Naive thymus-derived CD8-positive, alpha-beta T cell (primary cell): ENCODE data around the gene NEK1. TPM values are rescaled to one million over a fixed set of nuclear protein-coding genes. Genes with fewer than 3 reads are reported as not detected.

Experiments
- ATAC-seq, 2 donors: fragments of 150-1000 bp; cut with Tn5 transposase in 1 of 2; sonication (Bioruptor Pico), chemical (Tn5 transposase) in 1 of 2; 1 replicate in 1 of 2; 2 replicates in 1 of 2; pipeline ENCODE4 v1.10.0; 2021; ENCODE audit warnings: mild to moderate bottlenecking in 2 of 2, moderate library complexity in 2 of 2
- POLR2A ChIA-PET: fragments of 350-600 bp; sonication (Branson Sonifier 250); formaldehyde crosslinking; loops from one replicate; lab custom pipeline; 2021; ENCODE audit warnings: antibody characterized with exemption; lab: Charles Lee
- DNase-seq, 10 donors: peaks; one replicate each; pipeline versions ENCODE4 v3.0.0 to v3.0.0-alpha.2; 2020 to 2022
- H3K27ac Mint-ChIP-seq, 10 donors: one replicate each; pipeline ENCODE4 v1.8.0; 2020 to 2022; ENCODE audit warnings: mild to moderate bottlenecking in 10 of 10, mixed read lengths in 10 of 10, moderate library complexity in 4 of 10, inconsistent platforms in 1 of 10
- H3K27me3 Mint-ChIP-seq, 5 donors: one replicate each; pipeline ENCODE4 v1.8.0; 2021 to 2022; ENCODE audit warnings: mixed read lengths in 5 of 5
- H3K36me3 Mint-ChIP-seq, 3 donors: one replicate each; pipeline ENCODE4 v1.8.0; 2020 to 2022; ENCODE audit warnings: mixed read lengths in 3 of 3, mild to moderate bottlenecking in 2 of 3, inconsistent platforms in 1 of 3
- H3K4me1 Mint-ChIP-seq, 4 donors: one replicate each; pipeline ENCODE4 v1.8.0; 2021 to 2022; ENCODE audit warnings: mixed read lengths in 4 of 4
- H3K4me3 Mint-ChIP-seq, 10 donors: one replicate each; pipeline ENCODE4 v1.8.0; 2020 to 2022; ENCODE audit warnings: mild to moderate bottlenecking in 10 of 10, mixed read lengths in 10 of 10, moderate library complexity in 6 of 10, inconsistent platforms in 1 of 10
- H3K9me3 Mint-ChIP-seq, 9 donors: one replicate each; pipeline ENCODE4 v1.8.0; 2020 to 2022; ENCODE audit warnings: mixed read lengths in 9 of 9, mild to moderate bottlenecking in 3 of 9, inconsistent platforms in 1 of 9, moderate library complexity in 1 of 9
- polyA plus RNA-seq, 3 donors: library from polyadenylated mRNA; unstranded; fragments of 300-500 nt; fragmentation: Illumina TruSeq; gene quantifications; one replicate each; pipeline ENCODE4 v1.2.3, GENCODE V29; 2021
- total RNA-seq, 8 experiments: library from RNA in 2 of 8; stranded (reverse) in 2 of 8; gene quantifications; one replicate each; pipeline ENCODE4 v1.2.3 and lab custom pipeline; 2021 to 2026

Gene NEK1
- total and polyA plus RNA-seq, 5 experiments from 2014 or later: 7.1 to 19.5 (median 9.0) TPM

DNA sequence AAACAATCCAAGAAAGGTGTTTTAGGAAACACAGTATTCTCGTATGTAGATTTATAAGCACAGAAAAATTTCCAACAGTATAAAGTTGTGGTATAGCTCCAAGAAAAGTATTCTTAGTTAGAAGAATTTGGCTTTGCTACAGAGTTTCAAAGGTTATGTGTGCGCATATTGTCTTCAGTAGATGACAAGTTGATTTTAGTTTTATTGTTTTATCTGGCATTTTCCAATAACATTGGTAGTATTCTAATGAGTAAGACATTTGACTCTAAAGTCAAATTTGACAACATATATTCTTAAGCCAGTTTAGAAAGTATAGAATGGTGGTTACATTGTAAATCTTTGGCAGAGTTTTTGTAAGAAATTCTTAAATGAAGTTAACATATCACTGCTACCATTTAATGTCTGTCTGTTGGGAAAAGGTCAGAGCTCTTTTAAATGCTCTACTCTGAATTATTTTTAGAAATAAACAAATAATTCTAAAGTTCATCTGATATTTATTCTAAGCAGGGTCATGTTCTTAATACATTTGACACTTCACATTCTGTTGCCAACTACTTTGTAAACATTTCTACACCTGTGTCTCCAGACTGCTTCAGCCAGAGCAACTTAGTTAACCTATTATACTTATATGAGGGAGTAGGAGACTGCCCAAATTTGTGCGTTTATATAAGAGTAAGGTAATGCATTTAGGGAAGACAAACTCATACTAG is 38.0 kb upstream of the NEK1 start:
- DNase-seq (no peak), ATAC-seq (no peak)
- peaks cover 0 to 41% (median 11%) of the 10 kb centered on the region in 3 donors for H3K36me3 Mint-ChIP-seq
- POLR2A ChIA-PET: no interaction called here
- no peaks in the 10 kb centered on the region for H3K9me3 Mint-ChIP-seq
- H3K4me3 Mint-ChIP-seq: no peak overlapping the region
- H3K4me1 Mint-ChIP-seq: peaks cover 13 to 27% (median 20%) of the 10 kb centered on the region in 4 donors
- no peaks in the 10 kb centered on the region for H3K27me3 Mint-ChIP-seq
- peak overlapping the region in 1 of 10 donors; percentile 6 for H3K27ac Mint-ChIP-seq

DNA sequence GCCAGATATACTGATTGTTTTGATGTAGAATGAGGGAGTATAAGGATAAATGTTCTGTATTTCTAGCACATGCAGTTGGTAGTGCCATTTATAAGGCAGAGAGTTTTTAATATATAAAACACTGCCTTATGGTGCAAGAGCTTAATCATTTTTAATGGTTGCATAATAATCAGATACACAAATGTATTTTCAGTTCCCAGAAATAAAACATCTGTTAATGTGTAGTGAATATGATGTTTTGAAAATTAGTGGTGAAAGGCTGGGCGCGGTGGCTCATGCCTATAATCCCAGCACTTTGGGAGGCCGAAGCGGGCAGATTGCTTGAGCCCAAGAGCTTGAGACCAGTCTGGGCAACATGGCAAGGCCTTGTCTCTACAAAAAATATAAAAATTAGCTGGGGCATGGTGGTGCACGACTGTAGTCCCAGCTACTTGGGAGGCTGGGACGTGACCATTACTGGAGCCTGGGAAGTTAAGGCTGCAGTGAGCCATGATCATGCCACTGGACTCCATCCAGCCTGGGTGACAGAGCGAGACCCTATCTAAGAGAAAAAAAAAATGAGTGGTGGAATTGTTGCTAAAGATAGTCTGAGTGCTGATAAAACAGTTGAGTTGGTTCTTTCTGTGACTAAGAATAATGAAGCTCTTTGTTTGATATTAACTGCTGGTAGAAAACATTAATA is 37.3 kb upstream of the NEK1 start:
- no peaks in the 10 kb centered on the region for H3K9me3 Mint-ChIP-seq
- no peak overlapping the region for H3K4me3 Mint-ChIP-seq
- H3K4me1 Mint-ChIP-seq: peaks cover 13 to 26% (median 20%) of the 10 kb centered on the region in 4 donors
- no peaks in the 10 kb centered on the region for H3K27me3 Mint-ChIP-seq
- DNase-seq (no peak), ATAC-seq (no peak)
- H3K27ac Mint-ChIP-seq: peak overlapping the region in 2 of 10 donors; percentile 5 to 6
- POLR2A ChIA-PET: interaction anchor here (1.2 kb wide), 1 partner anchor 10 kb away, joined by 7 read pairs; no protein-coding TSS in a partner anchor
- H3K36me3 Mint-ChIP-seq: peaks cover 0 to 43% (median 9%) of the 10 kb centered on the region in 3 donors

DNA sequence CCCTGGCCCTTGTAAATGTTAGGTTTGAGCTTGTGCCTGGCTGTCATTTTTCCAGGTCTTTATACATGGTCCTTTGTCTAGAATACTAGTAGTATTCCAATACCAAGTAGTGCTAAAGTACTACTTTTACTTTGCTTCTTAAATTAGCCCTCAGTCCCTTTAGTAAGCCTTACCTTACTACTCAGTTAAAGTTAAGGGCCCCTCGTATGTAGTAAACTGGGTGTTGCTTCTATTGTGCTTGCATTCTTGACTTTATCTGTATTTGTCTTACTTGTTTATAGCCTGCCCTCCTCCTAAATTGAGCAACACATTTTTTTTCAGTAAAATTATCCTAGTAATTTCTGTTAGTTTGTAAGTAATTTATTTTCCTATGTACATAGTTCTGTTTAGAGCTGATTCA is 33.2 kb upstream of the NEK1 start:
- no peak for DNase-seq
- POLR2A ChIA-PET: no interaction called here
- Mint-ChIP-seq H3K36me3 (peaks cover 0 to 47% (median 13%) of the 10 kb centered on the region in 3 donors), H3K9me3 (no peaks in the 10 kb centered on the region), H3K4me1 (peaks cover 4 to 11% (median 9%) of the 10 kb centered on the region in 4 donors), H3K4me3 (no peak overlapping the region), H3K27ac (no peak overlapping the region), H3K27me3 (no peaks in the 10 kb centered on the region)
- ATAC-seq: no peak

DNA sequence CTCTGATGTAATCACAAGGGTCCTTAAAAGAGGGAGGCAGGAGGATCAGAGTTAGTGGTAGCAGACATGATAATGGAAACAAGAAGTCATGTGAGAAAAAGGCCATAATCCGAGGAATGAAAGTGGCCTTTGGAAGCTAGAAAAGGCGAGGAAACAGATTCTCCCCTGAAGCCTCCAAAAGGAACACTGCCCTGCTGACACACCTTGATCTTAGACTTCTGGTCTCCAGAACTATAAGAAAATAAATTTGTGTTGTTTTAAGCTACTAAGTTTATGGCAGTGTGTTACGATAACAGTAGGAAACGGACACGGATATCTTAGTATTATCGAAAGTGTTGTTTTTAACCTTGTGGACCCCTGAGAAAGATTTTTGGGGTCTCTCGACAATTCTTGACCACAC is 32.4 kb upstream of the NEK1 start:
- POLR2A ChIA-PET: no interaction called here
- Mint-ChIP-seq H3K27me3 (no peaks in the 10 kb centered on the region), H3K9me3 (no peaks in the 10 kb centered on the region), H3K4me1 (peaks cover 4 to 9% (median 6%) of the 10 kb centered on the region in 4 donors), H3K36me3 (peaks cover 0 to 54% (median 13%) of the 10 kb centered on the region in 3 donors), H3K4me3 (no peak overlapping the region), H3K27ac (no peak overlapping the region)
- DNase-seq (no peak), ATAC-seq (no peak)

DNA sequence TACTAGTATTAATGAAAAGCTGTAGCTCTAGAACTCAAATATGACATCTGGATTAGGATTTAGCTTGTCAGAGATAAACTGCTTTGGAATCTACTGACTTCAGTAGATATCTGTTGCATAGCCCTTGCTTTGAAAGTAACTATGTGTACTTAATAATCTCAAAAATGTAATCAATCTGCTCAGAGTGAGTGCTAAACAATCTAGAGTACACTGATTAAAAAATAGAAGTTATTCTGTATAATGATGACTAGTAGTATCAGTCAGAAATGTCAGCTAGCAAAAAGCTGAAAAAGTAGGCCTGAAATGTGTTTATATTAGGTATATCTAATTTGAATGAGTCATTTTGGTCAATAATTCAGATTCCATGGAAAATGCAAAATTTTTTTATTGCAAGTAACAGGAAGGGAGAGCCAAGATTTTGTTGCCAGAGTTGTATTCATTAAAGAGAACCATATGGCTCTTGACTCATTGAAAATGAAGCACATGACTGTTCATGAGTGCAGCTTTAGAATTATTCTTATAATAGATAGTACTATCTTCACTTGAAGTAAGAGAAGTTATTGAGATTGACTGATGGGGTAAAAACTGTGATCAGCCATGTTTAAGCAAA is 28.0 kb upstream of the NEK1 start:
- peaks cover 6 to 70% (median 27%) of the 10 kb centered on the region in 3 donors for H3K36me3 Mint-ChIP-seq
- POLR2A ChIA-PET: no interaction called here

DNA sequence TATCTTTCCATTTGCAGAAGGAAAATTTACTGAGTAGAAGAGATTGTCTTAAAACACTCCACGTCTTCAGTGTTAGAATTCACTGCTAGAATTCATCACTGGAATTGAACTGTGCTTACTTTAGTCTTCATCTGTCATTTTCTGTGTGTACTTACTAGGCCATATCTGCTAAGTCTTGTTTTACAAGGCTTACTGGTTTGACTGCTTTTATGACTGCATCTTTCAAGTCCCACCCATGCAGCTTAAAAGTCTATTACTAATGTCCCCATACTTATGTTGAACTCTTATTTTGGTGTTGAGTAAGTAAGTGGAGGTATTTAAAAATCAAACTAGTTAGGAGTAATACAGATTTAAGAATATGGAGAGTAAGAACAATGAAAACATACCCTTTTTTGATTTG is 22.6 kb upstream of the NEK1 start:
- DNase-seq (no peak), ATAC-seq (no peak)
- peaks cover 6 to 53% (median 17%) of the 10 kb centered on the region in 3 donors for H3K36me3 Mint-ChIP-seq
- POLR2A ChIA-PET: no interaction called here
- H3K27ac Mint-ChIP-seq: peak overlapping the region in 3 of 10 donors; percentile 12 to 68 (median 23)
- no peaks in the 10 kb centered on the region for H3K27me3 Mint-ChIP-seq
- H3K4me1 Mint-ChIP-seq: peaks cover 12 to 38% (median 25%) of the 10 kb centered on the region in 4 donors
- H3K4me3 Mint-ChIP-seq: no peak overlapping the region
- H3K9me3 Mint-ChIP-seq: no peaks in the 10 kb centered on the region

More for the DNA sequence above, 28.0 kb upstream of the NEK1 start:
- DNase-seq (no peak), ATAC-seq (no peak)
- Mint-ChIP-seq H3K27ac (peak overlapping the region in 2 of 10 donors; percentile 29 to 44), H3K4me3 (no peak overlapping the region), H3K9me3 (no peaks in the 10 kb centered on the region), H3K4me1 (peaks cover 10 to 21% (median 10%) of the 10 kb centered on the region in 4 donors), H3K27me3 (no peaks in the 10 kb centered on the region)

DNA sequence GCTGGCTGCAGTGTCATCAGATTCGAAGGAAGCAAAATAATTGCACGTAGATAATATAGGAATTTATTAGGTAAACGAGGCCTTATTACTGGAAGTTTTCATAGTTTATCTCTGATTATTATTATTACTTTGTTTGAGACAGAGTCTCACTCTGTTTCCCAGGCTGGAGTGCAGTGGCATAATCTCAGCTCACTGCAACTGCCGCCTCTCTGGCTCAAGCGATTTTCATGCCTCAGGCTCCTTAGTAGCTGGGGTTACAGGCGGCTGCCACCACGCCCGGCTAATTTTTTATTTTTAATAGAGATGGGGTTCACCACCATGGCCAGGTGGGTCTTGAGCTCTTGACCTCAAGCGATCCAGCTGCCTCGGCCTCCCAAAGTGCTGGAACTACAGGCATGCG is 20.5 kb upstream of the NEK1 start:
- Mint-ChIP-seq H3K27ac (peak overlapping the region in 1 of 10 donors; percentile 47), H3K4me1 (peaks cover 10 to 39% (median 30%) of the 10 kb centered on the region in 4 donors), H3K27me3 (no peaks in the 10 kb centered on the region), H3K36me3 (peaks cover 0 to 33% (median 8%) of the 10 kb centered on the region in 3 donors), H3K9me3 (no peaks in the 10 kb centered on the region), H3K4me3 (no peak overlapping the region)
- DNase-seq (no peak), ATAC-seq (no peak)
- POLR2A ChIA-PET: no interaction called here

GRCh38 chr4:169630069-169630468 is 17.7 kb upstream of the NEK1 start:
- no peak overlapping the region for H3K4me3 Mint-ChIP-seq
- ATAC-seq: no peak

GRCh38 chr4:169628579-169628978 is 16.2 kb upstream of the NEK1 start:
- no peak for ATAC-seq
- Mint-ChIP-seq H3K9me3 (no peaks in the 10 kb centered on the region), H3K27me3 (no peaks in the 10 kb centered on the region), H3K4me3 (no peak overlapping the region), H3K4me1 (peaks cover 22 to 58% (median 44%) of the 10 kb centered on the region in 4 donors), H3K27ac (peak overlapping the region in 3 of 10 donors; percentile 21 to 61 (median 28)), H3K36me3 (peaks cover 0 to 8% (median 2%) of the 10 kb centered on the region in 3 donors)
- DNase-seq: no peak
- POLR2A ChIA-PET: no interaction called here

More at GRCh38 chr4:169630069-169630468, 17.7 kb upstream of the NEK1 start:
- Mint-ChIP-seq H3K4me1 (peaks cover 20 to 54% (median 42%) of the 10 kb centered on the region in 4 donors), H3K27me3 (no peaks in the 10 kb centered on the region), H3K36me3 (peaks cover 0 to 10% (median 2%) of the 10 kb centered on the region in 3 donors), H3K9me3 (no peaks in the 10 kb centered on the region), H3K27ac (peak overlapping the region in 4 of 10 donors; percentile 19 to 78 (median 54))
- POLR2A ChIA-PET: no interaction called here
- no peak for DNase-seq

GRCh38 chr4:169627307-169627706 is 14.9 kb upstream of the NEK1 start:
- no peaks in the 10 kb centered on the region for H3K9me3 Mint-ChIP-seq
- H3K4me3 Mint-ChIP-seq: no peak overlapping the region
- no peak for ATAC-seq
- peaks cover 0 to 8% (median 2%) of the 10 kb centered on the region in 3 donors for H3K36me3 Mint-ChIP-seq
- peaks cover 23 to 64% (median 57%) of the 10 kb centered on the region in 4 donors for H3K4me1 Mint-ChIP-seq
- POLR2A ChIA-PET: interaction anchor here (1.0 to 1.3 kb wide), 2 partner anchors 9 to 15 kb away, joined by 3 to 6 read pairs; partner anchors contain the start of gene NEK1
- peak overlapping the region in 6 of 10 donors; percentile 20 to 81 (median 40) for H3K27ac Mint-ChIP-seq
- H3K27me3 Mint-ChIP-seq: no peaks in the 10 kb centered on the region
- DNase-seq: no peak

DNA sequence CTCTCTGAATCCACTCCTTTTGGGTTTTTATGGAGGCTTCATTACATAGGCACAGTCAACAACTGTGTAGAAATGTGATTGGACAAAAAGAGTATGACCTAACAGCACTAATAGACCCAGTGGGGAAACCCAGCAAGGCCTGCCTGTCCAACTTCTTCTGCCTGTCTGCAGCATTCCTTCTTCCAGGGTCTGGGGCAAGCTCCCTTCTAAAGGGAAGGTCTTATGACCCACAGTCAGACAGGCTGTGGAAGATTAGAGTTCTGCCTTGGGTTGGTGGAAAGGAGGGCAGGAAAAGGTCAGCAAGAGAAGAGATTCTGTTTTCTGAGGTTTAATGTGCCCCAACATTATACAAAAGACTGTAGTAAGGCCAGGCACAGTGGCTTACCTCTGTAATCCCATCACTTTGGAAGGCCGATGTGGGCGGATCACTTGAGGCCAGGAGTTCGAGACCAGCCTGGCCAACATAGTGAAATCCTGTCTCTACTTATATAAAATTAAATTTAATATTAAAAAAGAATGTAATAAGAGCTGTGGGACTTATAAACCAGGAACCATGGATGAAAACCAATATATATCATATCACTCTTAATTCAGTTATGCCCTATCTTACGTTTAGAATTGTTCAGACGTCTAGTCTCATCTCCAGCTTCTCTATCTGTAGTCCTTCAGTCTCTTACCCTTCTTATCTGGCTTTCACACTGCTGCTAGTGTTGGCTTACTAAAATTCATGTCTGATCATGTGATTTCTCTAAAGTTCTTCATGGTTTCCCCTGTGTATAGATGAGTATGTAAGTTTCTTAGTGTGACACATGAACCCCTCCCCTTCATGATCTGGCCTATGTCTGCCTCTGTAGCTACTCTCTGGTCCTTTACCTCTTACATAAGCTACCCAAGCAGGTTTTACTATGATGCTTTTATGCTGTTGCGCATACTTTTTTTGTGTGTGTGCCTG is 14.2 kb upstream of the NEK1 start:
- Mint-ChIP-seq H3K36me3 (peaks cover 0 to 8% (median 2%) of the 10 kb centered on the region in 3 donors), H3K27me3 (no peaks in the 10 kb centered on the region), H3K9me3 (no peaks in the 10 kb centered on the region), H3K27ac (peak overlapping the region; percentile 21 to 81 (median 48)), H3K4me1 (peaks cover 25 to 67% (median 58%) of the 10 kb centered on the region in 4 donors), H3K4me3 (no peak overlapping the region)
- DNase-seq (no peak), ATAC-seq (peak in 1 of 2 donors; percentile 29)
- POLR2A ChIA-PET: interaction anchor here (1.0 to 1.3 kb wide), 2 partner anchors 8 to 14 kb away, joined by 3 to 6 read pairs; partner anchors contain the start of gene NEK1
